Measurements from ENCODE around the gene CHST1.

DNA sequence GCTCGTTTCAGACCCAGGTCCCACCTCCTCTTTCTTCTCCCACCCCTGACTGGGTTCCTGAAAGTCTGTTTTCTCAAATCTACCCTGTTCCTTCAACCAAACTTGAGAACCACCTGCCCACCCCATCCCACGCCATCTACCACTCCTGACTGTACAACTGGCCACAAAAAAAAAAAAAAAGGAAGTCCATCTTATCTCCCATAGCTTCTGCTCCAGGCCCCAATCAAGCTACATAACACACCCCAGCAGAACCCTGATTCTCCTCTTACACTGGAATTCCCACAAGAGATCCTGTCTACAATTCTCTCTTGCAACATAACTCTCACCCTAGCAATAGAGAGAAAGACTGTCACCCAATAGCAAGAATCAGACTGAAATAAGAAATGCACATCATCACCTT is 39.2 kb upstream of the CHST1 start:
- TF ChIP-seq POLR2AphosphoS5 (IDR thresholded peaks at IDR 0.05; ENCODE audit: low read depth, low read length) (no peak), TAF1 (IDR thresholded peaks at IDR 0.05; ENCODE audit: borderline replicate concordance, insufficient read depth, low read length) (no peak), SIN3A (IDR thresholded peaks at IDR 0.05; ENCODE audit: borderline replicate concordance, insufficient read depth, low read length) (no peak)
- TF ChIP-seq, protein P1, sequence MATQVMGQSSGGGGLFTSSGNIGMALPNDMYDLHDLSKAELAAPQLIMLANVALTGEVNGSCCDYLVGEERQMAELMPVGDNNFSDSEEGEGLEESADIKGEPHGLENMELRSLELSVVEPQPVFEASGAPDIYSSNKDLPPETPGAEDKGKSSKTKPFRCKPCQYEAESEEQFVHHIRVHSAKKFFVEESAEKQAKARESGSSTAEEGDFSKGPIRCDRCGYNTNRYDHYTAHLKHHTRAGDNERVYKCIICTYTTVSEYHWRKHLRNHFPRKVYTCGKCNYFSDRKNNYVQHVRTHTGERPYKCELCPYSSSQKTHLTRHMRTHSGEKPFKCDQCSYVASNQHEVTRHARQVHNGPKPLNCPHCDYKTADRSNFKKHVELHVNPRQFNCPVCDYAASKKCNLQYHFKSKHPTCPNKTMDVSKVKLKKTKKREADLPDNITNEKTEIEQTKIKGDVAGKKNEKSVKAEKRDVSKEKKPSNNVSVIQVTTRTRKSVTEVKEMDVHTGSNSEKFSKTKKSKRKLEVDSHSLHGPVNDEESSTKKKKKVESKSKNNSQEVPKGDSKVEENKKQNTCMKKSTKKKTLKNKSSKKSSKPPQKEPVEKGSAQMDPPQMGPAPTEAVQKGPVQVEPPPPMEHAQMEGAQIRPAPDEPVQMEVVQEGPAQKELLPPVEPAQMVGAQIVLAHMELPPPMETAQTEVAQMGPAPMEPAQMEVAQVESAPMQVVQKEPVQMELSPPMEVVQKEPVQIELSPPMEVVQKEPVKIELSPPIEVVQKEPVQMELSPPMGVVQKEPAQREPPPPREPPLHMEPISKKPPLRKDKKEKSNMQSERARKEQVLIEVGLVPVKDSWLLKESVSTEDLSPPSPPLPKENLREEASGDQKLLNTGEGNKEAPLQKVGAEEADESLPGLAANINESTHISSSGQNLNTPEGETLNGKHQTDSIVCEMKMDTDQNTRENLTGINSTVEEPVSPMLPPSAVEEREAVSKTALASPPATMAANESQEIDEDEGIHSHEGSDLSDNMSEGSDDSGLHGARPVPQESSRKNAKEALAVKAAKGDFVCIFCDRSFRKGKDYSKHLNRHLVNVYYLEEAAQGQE (IDR thresholded peaks at IDR 0.05; ENCODE audit: insufficient read depth in 1 of 2, low read depth in 2 of 2, low read length in 2 of 2) = no peak

Measured in PFSK-1 (cell line).